Endodermal cell (in vitro differentiated cells): ENCODE measurements around the gene ZDHHC14. TPM values are rescaled to one million over a fixed set of nuclear protein-coding genes. Genes with fewer than 3 reads are reported as not detected.

ENCODE experiments used
- DNase-seq: peaks from one replicate; pipeline ENCODE4 v3.0.0-alpha.2; 2017
- H3K27ac ChIP-seq: 2 replicates; pipeline ENCODE4 v1.5.1; 2013; ENCODE audit warnings: mild to moderate bottlenecking, low read depth, low read length, moderate library complexity
- H3K27me3 ChIP-seq: 2 replicates; pipeline ENCODE4 v1.6.1; 2013; ENCODE audit warnings: mild to moderate bottlenecking, low read length, moderate library complexity; ENCODE audit not compliant: insufficient read depth, control insufficient read depth, poor library complexity, severe bottlenecking
- H3K36me3 ChIP-seq: 2 replicates; pipeline ENCODE4 v1.7.0; 2013; ENCODE audit warnings: mild to moderate bottlenecking, low read length, moderate library complexity; ENCODE audit not compliant: control insufficient read depth, insufficient read depth
- H3K4me1 ChIP-seq: one replicate; pipeline ENCODE4 v1.7.0; 2013; ENCODE audit warnings: low read length; ENCODE audit not compliant: control insufficient read depth, insufficient read depth
- H3K4me3 ChIP-seq: 2 replicates; pipeline ENCODE4 v1.5.1; 2013; ENCODE audit warnings: mild to moderate bottlenecking, low read length, moderate library complexity
- H3K9ac ChIP-seq: 2 replicates; pipeline ENCODE4 v1.6.1; 2013; ENCODE audit warnings: mild to moderate bottlenecking, low read length, moderate library complexity; ENCODE audit not compliant: poor library complexity, severe bottlenecking; ENCODE audit errors: extremely low read depth
- H3K9me3 ChIP-seq: 2 replicates; pipeline ENCODE4 v1.6.1; 2013; ENCODE audit warnings: mild to moderate bottlenecking, low read length, moderate library complexity; ENCODE audit not compliant: control insufficient read depth
- H3K27ac Mint-ChIP-seq: 2 replicates; pipeline ENCODE4 v1.8.0; 2020; ENCODE audit warnings: mixed read lengths
- H3K27me3 Mint-ChIP-seq: 2 replicates; pipeline ENCODE4 v1.8.0; 2021; ENCODE audit warnings: mild to moderate bottlenecking, mixed read lengths; ENCODE audit not compliant: insufficient read depth
- H3K36me3 Mint-ChIP-seq: 2 replicates; pipeline ENCODE4 v1.8.0; 2020; ENCODE audit warnings: low read depth, mixed read lengths
- H3K4me1 Mint-ChIP-seq: 2 replicates; pipeline ENCODE4 v1.8.0; 2020; ENCODE audit warnings: mixed read lengths
- H3K4me3 Mint-ChIP-seq: 2 replicates; pipeline ENCODE4 v1.8.0; 2020; ENCODE audit warnings: mild to moderate bottlenecking, moderate library complexity, mixed read lengths
- H3K9me3 Mint-ChIP-seq: 2 replicates; pipeline ENCODE4 v1.8.0; 2020; ENCODE audit warnings: mild to moderate bottlenecking, mixed read lengths
- CTCF ChIP-seq: fragments of 200-600 bp; sonication (generic); conservative IDR thresholded peaks from 2 replicates; pipeline ENCODE4 v1.5.0; 2021; ENCODE audit warnings: antibody characterized with exemption, mild to moderate bottlenecking
- WGBS, 2 experiments: methylation state at CpG; one replicate each; pipeline versions ENCODE4 v1.1.5 to v1.1.7; 2013; ENCODE audit warnings: missing lambda C conversion rate in 2 of 2, mixed read lengths in 1 of 2; ENCODE audit not compliant: insufficient coverage in 1 of 2, insufficient read length in 1 of 2; 5-methylcytosine and 5-hydroxymethylcytosine counted together
- total RNA-seq, 2 donors: library from RNA; stranded (reverse); fragmentation: NEBNext Ultra II Directional in 1 of 2; extraction: Animal tissue kit (Norgen Biotek cat#: 25700) in 1 of 2; gene quantifications; 2 replicates in 1 of 2; 3 replicates in 1 of 2; pipeline ENCODE4 v1.2.1, GENCODE V29; 2021

ZDHHC14 gene
- total RNA-seq, 2 donors from 2014 or later = 2.3 to 4.5 TPM

GRCh38 chr6:157411368-157411767 lies 30.4 kb downstream of the ZDHHC14 start:
- no peak for DNase-seq
- H3K36me3 ChIP-seq = no peaks in the 10 kb centered on the region
- WGBS, 2 experiments = 100% methylated on average over 1 of the region's 1 CpG; no CpG with 5 or more reads in 1 of the 2 experiments
- no peaks in the 10 kb centered on the region for H3K27me3 ChIP-seq
- no peaks in the 10 kb centered on the region for H3K4me1 Mint-ChIP-seq
- H3K4me3 ChIP-seq = no peak overlapping the region
- no peak overlapping the region for H3K27ac ChIP-seq
- H3K27me3 Mint-ChIP-seq = no peaks in the 10 kb centered on the region
- H3K9ac ChIP-seq = no peak overlapping the region
- H3K36me3 Mint-ChIP-seq = no peaks in the 10 kb centered on the region
- no peaks in the 10 kb centered on the region for H3K9me3 Mint-ChIP-seq
- no peak overlapping the region for H3K4me3 Mint-ChIP-seq
- H3K27ac Mint-ChIP-seq = no peak overlapping the region
- H3K9me3 ChIP-seq = no peaks in the 10 kb centered on the region
- TF ChIP-seq CTCF = no peak
- no peaks in the 10 kb centered on the region for H3K4me1 ChIP-seq

GRCh38 chr6:157412791-157413190 lies 31.8 kb downstream of the ZDHHC14 start:
- Mint-ChIP-seq H3K4me3 (no peak overlapping the region), H3K4me1 (no peaks in the 10 kb centered on the region), H3K9me3 (no peaks in the 10 kb centered on the region), H3K36me3 (no peaks in the 10 kb centered on the region), H3K27me3 (no peaks in the 10 kb centered on the region), H3K27ac (no peak overlapping the region)
- Histone ChIP-seq H3K9me3 (no peaks in the 10 kb centered on the region), H3K36me3 (no peaks in the 10 kb centered on the region), H3K4me1 (no peaks in the 10 kb centered on the region), H3K27ac (no peak overlapping the region), H3K9ac (no peak overlapping the region), H3K27me3 (no peaks in the 10 kb centered on the region), H3K4me3 (no peak overlapping the region)
- WGBS, 2 experiments = 90 to 98% methylated on average over 10 to 11 of the region's 11 CpGs
- TF ChIP-seq CTCF = no peak
- DNase-seq = no peak

- Histone ChIP-seq H3K36me3 (no peaks in the 10 kb centered on the region), H3K9ac (no peak overlapping the region), H3K27me3 (no peaks in the 10 kb centered on the region), H3K4me3 (no peak overlapping the region), H3K9me3 (no peaks in the 10 kb centered on the region), H3K27ac (no peak overlapping the region), H3K4me1 (no peaks in the 10 kb centered on the region)
- WGBS, 2 experiments = 83 to 87% methylated on average over 7 to 8 of the region's 8 CpGs
- peaks cover 10% of the 10 kb centered on the region for H3K4me1 Mint-ChIP-seq
- DNase-seq = no peak
- no peaks in the 10 kb centered on the region for H3K36me3 Mint-ChIP-seq
- H3K27me3 Mint-ChIP-seq = no peaks in the 10 kb centered on the region
- TF ChIP-seq CTCF = no peak
- no peak overlapping the region for H3K27ac Mint-ChIP-seq
- no peak overlapping the region for H3K4me3 Mint-ChIP-seq
- H3K9me3 Mint-ChIP-seq = peaks cover 5% of the 10 kb centered on the region
Observed at GRCh38 chr6:157420497-157420896, 39.5 kb downstream of the ZDHHC14 start.
